C4-2B (cell line): ENCODE results near the gene ITPR1.

Experiments
- ZFX ChIP-seq: fragments of 450-650 bp; IDR thresholded peaks from 2 replicates; pipeline ENCODE4 v1.6.1; 2017
- TF ChIP-seq, protein P1 (sequence below): fragments of 450-650 bp; conservative IDR thresholded peaks from 2 replicates; pipeline ENCODE4 v1.5.1; 2017; ENCODE audit warnings: mild to moderate bottlenecking

DNA sequence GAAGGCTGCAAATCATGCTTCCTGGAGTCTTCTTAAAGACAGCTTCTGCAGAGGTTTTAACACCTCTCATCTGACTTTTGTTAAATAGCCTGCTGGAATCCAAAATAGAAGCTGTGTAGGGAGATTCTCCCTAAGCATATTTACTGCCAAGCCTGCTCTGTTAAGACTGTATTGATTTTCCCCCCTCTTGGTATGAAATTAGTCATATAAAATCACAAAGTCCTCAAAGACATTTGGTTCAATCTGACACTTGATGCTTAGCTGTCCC is 94.6 kb downstream of the ITPR1 start:
- TF ChIP-seq, protein P1, sequence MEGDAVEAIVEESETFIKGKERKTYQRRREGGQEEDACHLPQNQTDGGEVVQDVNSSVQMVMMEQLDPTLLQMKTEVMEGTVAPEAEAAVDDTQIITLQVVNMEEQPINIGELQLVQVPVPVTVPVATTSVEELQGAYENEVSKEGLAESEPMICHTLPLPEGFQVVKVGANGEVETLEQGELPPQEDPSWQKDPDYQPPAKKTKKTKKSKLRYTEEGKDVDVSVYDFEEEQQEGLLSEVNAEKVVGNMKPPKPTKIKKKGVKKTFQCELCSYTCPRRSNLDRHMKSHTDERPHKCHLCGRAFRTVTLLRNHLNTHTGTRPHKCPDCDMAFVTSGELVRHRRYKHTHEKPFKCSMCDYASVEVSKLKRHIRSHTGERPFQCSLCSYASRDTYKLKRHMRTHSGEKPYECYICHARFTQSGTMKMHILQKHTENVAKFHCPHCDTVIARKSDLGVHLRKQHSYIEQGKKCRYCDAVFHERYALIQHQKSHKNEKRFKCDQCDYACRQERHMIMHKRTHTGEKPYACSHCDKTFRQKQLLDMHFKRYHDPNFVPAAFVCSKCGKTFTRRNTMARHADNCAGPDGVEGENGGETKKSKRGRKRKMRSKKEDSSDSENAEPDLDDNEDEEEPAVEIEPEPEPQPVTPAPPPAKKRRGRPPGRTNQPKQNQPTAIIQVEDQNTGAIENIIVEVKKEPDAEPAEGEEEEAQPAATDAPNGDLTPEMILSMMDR: no peak
- no peak for TF ChIP-seq ZFX
